HG03135 (cell line): ENCODE measurements around the gene FFAR1.

Source experiments
- ATAC-seq: cut with Tn5 transposase; IDR thresholded peaks from one replicate; pipeline ENCODE4 v1.9.1; 2021; ENCODE audit warnings: mild to moderate bottlenecking, moderate library complexity; ENCODE audit not compliant: unreplicated experiment

Gene FFAR1

DNA sequence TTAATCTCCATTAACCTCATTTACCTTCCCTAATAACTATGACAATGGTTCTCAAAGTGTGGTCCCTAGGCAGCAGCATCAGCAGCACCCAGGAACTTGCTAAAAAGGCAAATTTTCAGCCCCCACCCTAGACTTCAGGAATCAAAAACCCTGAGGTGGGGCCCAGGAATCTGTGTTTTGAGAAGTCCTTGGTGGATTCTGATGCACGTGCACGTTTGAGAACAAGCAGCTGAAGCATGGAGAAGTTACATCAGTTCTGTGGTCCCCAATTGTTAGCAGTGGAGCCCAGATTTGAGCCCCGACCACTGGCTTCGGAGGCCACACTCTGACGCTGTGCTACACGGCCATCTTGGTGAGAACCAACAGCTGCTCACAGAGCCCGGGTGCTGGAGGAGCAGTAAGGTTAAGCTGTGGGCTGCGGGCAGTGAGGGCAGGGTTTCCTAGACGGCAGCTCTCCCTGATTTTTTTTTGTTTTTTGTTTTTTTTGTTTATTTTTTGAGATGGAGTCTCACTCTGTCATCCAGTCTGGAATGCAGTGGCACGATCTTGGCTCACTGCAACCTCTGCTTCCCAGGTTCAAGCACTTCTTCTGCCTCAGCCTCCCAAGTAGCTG lies 32.7 kb upstream of the FFAR1 start:
- ATAC-seq: no peak

GRCh38 chr19:35315883-35316282 lies 31.8 kb upstream of the FFAR1 start:
- ATAC-seq: no peak

DNA sequence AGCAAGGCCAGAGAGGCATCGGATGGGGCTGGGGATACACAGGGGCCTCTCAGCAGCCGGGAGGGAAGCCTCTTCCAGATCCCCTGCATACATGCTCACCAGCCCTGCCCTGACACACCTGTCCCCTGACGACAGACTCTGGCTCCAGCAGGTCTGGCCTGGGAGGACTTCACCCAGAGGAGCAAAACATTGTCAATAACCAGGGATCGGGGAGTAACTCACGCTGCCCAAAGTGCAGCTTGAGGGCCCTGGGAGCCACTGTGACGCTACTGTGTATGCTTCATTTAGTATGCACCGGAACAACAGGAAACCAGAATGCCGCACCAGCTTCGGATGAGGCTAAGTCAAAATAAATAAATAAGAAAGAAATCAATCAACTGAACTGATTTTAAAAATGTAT lies 31.1 kb upstream of the FFAR1 start:
- no peak for ATAC-seq

- ATAC-seq: no peak
Measured at GRCh38 chr19:35317464-35318043, 30.1 kb upstream of the FFAR1 start.

DNA sequence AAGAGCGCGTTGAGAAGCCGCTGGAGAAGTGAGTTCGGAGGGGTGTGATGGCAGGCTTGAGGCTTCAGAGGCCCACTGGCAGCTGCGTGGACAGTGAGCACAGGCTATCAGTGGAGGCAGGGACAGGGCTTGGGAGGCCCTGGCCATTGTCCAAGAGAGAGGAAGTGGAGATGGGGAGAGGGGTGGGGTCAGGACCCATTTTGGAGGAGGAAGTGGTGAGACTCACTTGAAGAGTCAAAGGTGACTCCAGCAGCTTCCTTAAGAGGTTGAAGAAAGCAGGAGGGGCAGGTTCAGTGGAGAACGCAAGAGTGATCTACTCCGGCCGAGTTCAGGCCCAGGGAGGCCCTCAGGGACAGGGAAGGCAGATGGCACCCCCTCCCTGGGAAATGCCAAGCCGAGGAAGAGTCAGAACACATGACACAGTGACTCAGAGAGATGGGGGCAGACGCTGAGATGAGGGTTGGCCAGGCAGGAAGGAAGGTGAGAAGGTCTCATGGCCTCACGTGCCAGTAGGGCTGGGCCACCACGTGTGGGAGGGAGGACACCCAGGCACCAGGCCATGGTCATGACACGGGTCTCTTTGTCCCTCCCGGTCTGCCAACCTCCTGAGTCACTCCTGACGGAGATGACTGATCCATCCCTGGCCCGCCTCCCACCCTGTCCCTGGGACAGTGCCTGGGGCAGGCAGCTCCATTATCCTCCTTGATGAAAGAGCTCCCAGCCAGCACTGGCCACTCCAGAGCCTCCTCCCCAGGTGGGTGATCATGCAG lies 28.8 kb upstream of the FFAR1 start:
- no peak for ATAC-seq

- ATAC-seq: no peak
Measured at GRCh38 chr19:35320065-35320713, 27.5 kb upstream of the FFAR1 start.

- ATAC-seq: no peak
Measured at GRCh38 chr19:35321291-35321690, 26.4 kb upstream of the FFAR1 start.

DNA sequence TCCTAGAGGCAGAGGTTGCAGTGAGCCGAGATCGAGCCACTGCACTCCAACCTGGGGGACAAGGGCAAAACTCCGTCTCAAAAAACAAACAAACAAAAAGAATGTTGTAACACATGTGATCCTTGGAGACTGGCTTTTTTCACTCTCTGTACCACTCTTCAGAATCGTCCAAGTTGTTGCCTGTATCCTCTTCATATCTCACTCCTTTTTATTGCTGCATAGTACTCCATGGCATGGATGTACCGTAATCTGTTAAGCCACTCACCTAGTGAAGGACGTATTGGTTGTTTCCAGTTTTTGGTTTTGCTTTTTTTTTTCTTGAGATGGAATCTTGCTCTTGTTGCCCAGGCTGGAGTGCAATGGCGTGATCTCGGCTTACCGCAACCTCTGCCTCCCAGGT lies 25.7 kb upstream of the FFAR1 start:
- no peak for ATAC-seq

GRCh38 chr19:35327642-35328041 lies 20.1 kb upstream of the FFAR1 start:
- no peak for ATAC-seq

- ATAC-seq: no peak
Measured at GRCh38 chr19:35328851-35329285, 18.8 kb upstream of the FFAR1 start, which contains the start of gene CD22. Gene CD22, plus strand, starts transcription at chr19:35329187. Its CDS starts 2,854 bp downstream, at chr19:35332041.

DNA sequence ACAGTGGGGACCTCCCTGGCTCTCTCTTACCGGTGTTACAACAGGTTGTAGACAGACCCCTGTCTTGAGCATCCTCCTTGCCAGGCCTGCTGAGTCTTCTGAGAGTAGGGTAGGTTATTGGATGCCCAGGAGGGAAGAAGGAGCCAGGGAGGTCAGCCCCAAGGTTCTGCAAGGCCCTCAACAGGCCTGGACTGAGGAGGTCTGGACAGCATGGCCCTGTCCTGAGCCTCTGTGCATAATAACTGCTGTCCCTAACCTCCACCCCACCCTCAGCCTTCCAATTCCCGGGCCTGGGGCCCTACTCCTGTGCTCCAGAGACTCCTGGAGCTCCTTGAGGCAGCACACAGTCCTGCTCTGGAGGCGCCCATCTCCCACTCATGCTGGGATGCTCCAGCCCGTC lies 18.4 kb upstream of the FFAR1 start:
- ATAC-seq: no peak

DNA sequence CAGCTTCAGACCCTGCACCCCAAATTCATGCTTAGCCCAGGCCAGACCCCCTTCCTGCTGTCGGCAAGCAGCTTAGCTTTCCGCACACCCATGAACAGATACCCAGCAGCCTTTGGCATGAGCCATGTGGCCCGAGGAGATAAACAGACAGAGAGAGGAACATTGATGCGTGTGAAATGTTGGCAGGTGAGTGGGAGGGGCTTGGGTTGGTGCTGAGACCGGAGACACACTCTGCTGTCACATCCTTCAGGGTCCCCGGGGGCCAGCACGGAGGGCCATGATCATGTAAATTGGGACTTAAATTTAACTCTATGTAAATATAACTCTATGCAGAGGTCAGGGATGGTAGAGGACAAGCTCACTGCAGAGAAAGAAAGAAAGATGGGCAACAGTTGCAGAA lies 17.2 kb upstream of the FFAR1 start:
- ATAC-seq: peak; percentile 54

DNA sequence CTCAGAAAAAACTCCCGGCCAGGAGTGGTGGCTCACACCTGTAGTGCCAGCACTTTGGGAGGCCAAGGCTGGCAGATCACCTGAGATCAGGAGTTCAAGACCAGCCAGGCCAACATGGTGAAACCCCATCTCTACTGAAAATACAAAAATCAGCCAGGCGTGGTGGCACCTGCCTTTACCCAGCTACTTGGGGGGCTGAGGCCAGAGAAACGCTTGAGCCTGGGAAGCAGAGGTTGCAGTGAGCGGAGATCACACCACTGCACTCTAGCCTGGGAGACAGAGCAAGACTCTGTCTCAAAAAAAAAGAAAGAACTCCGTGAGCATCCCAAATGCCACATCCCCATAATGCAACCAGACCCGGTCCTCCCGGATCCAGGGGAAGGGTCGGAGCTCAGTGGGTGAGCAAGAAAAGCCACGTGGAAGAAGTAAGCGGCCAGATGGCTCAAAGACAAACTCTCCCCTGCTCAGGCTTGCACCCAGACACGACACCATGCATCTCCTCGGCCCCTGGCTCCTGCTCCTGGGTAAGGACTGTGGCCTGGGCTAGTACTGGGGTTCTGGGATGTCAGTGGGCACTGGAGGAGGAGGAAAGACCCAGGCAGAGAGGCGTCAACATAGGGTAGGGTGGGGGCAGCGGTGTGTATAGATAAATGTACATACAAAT lies 16.0 kb upstream of the FFAR1 start:
- ATAC-seq: no peak

GRCh38 chr19:35332817-35333216 lies 14.9 kb upstream of the FFAR1 start:
- no peak for ATAC-seq

- ATAC-seq: no peak
Measured at GRCh38 chr19:35334144-35334753, 13.5 kb upstream of the FFAR1 start.

GRCh38 chr19:35336166-35336955 lies 11.3 kb upstream of the FFAR1 start:
- no peak for ATAC-seq

- no peak for ATAC-seq
Measured at GRCh38 chr19:35337097-35337983, 10.4 kb upstream of the FFAR1 start.

DNA sequence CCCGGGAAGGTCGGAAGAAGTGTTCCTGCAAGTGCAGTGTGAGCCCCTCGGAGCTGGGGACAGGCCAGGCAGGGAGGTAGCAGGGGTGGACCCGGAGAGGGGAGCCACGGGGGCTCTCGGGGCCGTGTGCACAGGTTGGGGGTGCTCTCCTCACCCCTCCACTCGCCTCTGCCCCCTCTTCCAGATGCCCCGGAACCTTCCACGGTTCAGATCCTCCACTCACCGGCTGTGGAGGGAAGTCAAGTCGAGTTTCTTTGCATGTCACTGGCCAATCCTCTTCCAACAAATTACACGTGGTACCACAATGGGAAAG lies 9.8 kb upstream of the FFAR1 start:
- no peak for ATAC-seq

GRCh38 chr19:35340431-35340830 lies 7.3 kb upstream of the FFAR1 start:
- ATAC-seq: no peak
